ENCODE measurements around the gene AP2A1.
A peak's percentile ranks its signal among the peaks of the same experiment; 100 is the strongest.

The AP2A1 gene

GRCh38 chr19:49840736-49841249 lies 74.0 kb downstream of the AP2A1 start:
- no peak for DNase-seq

- DNase-seq = no peak
Measured at GRCh38 chr19:49843265-49843664, 76.5 kb downstream of the AP2A1 start.

DNA sequence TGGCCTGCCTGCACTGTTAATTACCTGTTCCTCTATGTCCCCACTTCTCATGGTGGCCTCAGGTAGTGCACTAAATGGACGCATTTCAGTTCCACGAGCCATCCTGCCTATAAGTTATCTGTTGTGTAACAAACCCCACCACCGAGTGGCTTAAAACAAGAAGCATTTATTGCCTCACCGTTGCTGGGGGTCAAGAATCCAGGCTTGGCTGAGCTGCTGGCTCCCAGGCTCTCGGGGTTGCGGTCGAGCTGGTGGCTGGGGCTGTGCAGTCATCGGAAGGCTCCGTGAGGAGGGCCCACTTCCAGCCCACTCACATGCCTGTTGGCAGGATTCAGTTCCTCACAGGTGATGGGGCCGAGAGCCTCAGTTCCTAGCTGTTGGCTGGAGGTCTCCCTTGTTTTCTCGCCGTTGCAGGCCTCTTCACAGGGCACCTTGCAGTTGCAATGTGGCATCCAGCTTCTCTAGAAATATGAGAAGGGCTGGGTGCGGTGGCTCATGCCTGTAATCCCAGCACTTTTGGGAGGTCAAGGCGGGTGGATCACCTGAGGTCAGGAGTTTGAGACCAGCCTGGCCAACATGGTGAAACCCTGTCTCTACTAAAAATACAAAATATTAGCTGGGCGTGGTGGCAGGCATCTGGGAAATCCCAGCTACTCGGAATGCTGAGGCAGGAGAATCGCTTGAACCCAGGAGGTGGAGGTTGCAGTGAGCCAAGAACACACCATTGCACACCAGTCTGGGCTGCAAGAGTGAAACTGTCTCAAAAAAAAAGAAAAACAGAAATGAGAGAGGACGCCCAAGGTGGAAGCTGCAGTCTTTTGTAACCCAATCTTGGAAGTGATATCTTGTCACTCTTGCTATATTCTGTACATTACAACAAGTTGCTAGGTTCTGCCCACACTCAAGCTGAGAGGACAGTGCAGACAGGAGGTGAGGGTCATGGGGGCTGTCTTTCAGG lies 77.6 kb downstream of the AP2A1 start:
- DNase-seq = no peak

DNA sequence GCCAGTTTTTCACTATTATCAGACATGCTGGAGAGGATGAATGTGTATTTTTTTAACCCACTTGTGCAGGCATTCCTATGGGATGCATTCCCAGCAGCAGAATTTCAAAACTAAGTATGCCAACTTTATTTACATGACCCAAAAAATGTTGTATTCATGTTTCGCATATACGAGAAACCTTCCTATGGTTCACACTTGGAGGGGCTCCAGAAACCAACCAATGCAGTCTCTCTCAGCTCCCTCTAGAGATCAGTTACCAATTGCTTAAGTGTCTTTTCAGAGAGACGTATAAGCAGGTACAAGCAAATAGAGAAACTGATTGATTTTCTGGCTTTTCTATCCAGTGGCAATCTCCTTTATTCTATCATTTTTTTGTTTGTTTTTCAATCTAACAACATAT lies 78.6 kb downstream of the AP2A1 start:
- no peak for DNase-seq

- no peak for DNase-seq
Measured at GRCh38 chr19:49846408-49846807, 79.6 kb downstream of the AP2A1 start.

- no peak for DNase-seq
Measured at GRCh38 chr19:49847731-49848696, 81.2 kb downstream of the AP2A1 start.

DNA sequence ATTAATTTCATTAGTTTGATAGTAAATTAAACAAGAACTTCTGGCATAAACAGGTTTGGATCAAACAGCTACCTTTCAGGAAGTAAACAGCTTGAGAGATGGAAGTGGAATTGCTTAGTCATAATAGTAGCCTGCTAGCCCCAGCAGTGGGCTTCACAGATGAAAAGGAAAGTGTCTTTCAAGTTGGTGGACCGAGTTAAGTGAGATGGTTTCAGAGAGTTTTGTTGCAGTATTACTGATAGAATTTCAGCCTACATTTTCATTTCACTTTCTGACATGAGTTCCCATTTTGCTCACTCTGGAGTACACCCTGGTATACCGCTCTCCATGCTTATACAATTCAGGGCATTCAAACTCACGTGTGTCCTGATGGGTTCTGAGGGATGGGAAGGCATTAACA lies 82.1 kb downstream of the AP2A1 start:
- no peak for DNase-seq

DNA sequence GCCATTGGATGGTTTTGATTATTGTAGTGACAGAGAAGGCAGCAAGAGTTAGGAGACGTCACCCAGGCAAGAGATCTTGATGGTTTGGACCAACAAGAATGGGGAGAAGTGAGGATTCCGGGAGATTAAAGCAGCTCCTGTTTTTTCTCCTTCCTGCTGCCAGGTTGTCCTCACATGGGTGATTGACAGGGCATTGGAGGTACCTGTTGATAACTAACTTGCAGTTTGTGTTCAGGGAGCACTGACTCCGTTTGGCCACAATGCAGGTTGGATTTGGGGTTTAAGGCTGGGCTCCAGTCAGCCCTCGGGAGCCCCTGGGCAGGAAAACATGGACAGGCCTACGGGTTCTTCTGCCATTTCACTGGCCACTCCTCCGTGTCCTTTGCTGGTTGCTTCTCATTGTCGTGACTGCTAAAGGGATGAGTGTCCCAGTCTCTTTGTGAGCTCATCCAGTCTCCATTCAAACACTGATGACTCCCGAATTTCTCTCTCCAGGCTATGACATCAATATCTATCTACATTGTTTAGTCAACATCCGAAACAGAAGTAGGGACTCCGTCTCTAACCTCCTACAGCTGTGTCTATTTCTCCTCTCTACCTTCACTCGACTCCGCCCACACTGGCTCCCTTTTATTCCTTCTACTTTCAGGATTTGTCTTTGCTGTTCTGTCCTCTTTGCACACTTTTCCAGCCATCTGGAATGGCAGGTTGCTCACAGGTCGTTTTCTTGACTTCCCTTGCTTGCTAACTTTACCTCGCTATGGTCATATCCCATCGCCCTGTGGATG lies 82.8 kb downstream of the AP2A1 start:
- no peak for DNase-seq

GRCh38 chr19:49850221-49850486 lies 83.4 kb downstream of the AP2A1 start:
- no peak for DNase-seq

DNA sequence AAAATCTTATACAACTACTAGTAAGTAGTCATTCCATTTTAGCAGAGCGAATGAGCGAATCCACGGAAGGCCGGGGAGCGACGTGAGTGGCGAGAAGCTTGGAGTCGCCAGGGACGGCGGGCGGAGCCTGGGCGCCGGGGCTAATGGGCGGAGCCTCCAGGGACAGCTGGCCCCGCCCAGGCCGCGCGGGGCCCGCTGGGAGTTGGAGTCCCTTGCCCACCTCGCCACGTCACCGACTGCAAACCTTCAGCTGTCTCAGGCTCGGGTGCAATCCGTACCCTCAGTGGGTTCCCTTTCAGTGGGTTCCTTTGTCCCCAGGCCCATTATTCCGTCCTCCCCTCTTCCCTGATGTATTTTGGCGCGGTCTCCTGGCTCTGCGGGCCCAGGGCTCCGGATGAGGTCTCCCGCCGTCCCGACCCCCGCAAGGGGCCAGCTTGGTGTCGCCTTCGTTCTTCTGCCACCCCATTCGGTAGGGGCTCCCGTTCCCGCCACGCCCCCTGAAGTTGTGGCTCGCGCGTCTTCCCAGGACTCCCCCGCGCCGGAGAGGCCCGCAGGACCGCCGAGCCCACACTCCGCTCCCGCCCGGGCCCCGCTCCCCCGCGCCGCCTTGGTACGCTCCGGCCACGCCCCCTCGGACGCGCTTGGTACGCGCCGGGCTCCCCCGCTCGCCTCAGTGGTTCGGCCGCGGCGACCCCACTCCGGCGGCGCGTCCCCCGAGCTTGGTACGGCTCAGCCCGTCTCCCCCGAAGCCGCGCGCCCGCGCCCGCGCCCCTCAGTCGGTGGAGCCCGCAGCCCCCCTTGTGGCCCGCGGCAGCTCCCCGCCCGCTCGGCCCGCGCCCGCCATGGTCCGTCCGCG lies 83.9 kb downstream of the AP2A1 start, which contains the start of gene PTOV1:
Gene PTOV1 (plus strand): TSS at position 673 of the 856 bp plus-strand sequence.
- DNase-seq = peak; percentile 79

DNA sequence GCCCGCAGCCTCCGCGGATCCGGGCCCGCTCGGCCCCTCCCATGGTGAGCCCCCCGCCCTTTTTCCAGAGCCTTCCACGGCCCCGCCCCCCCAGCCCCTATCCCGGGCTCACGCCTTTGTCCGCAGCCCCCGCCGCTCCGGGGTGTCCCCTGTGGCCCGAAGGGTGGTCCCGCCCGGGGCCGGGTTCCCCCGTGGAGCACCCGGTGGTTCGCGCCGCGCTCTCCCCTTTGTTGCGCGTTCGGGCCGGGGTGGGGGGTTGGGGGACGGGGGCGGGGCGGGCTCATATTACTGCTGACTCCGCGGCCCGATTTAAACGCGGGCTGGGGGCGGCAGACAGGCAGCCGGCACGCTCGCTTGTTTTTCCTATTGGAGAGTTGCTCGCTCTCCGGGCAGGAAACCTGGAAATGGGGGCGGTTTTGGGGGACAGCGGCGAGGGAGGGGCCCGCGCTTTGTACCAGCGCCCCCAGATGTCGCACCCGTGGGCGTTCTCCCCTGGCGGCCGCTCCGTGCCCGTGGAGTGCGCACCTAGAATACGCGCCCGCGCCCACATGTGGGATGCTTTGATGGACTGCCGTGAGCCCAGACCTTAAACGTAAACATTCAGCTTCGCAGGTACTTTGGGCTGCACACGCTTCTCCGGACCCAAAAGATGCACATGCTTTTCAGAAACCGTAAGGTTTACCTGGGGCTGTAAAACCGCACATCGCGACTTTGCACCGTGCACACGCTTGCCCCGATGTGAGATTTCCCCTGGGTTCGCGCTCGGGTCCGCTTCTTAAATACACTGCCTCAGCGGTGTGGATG lies 84.9 kb downstream of the AP2A1 start:
- peak; percentile 28 for DNase-seq

- no peak for DNase-seq
Measured at GRCh38 chr19:49852631-49853126, 85.9 kb downstream of the AP2A1 start.

GRCh38 chr19:49853852-49854377 lies 87.1 kb downstream of the AP2A1 start:
- no peak for DNase-seq

DNA sequence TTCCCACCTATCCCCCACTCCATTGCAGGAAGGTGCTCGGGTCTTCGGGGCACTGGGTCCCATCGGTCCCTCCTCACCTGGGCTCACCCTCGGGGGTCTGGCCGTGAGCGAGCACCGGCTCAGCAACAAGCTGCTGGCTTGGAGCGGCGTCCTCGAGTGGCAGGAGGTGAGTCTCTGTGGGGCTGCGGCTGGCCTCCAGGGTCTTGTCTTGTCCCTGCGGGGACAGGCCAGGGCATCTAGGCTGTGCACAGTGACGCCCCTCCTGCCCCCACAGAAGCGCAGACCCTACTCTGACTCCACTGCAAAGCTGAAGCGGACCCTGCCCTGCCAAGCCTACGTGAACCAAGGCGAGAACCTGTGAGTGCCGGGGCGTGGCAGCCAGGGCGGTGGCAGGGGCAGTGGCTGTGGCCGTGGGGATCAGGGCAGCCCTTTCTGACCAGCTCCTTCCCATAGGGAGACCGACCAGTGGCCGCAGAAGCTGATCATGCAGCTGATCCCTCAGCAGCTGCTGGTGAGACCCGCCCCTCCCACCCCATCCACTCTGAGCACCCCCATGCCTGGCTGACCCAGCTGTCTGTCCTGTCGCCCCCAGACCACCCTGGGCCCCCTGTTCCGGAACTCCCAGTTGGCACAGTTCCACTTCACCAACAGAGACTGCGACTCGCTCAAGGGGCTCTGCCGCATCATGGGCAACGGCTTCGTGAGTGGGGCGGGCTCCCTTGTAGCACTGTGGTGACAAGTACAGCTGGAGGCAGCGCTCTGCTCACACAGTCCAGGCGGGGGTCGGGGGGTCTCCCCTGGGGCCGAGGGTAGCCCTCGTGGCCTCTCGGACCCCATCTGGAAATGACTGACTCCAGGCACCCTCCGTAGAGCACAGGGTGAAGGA lies 87.8 kb downstream of the AP2A1 start:
- no peak for DNase-seq

GRCh38 chr19:49855277-49855675 lies 88.5 kb downstream of the AP2A1 start:
- no peak for DNase-seq

DNA sequence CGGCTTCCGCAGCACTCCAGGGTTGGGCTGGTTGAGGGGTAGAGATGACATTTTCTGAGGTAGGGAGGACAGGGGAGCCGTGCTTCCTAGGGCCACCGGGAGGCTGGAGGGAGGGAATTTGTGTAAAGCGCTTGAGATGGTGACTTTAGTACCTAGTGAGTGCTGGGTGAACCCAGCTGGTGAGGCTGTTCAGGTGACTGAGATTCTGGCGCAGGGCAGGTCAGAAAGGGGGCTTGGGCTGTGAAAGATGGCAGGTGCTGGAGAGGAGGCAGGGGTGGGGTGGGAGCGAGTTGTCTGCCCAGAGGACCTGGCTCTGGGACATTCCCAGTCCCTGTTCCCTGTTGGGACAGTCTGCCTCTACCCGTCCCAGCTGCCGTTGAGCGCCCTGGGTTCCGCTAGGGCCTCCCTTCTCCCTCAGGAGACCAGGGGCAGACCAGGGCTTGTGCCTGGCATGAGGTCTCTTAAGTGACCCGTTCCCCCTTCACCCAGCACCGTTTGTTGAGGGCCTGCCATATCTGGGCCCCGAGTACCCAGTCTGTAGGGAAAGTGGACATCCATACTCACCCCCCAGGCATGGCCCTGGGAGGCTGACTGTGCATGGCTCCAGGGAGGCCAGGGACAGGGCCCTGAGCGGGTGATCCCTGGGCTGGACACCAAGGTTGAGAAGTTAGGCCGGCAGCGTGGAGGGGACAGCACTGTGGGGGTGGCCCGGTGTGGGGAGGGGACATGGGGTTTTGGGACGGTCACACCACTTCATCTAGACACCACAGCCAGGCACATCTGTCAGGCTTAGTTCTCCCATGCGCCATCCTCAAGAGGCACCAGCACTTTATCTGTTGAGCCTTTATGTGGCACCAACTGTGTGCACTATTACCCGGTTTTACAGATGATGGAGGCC lies 89.1 kb downstream of the AP2A1 start:
- no peak for DNase-seq

DNA sequence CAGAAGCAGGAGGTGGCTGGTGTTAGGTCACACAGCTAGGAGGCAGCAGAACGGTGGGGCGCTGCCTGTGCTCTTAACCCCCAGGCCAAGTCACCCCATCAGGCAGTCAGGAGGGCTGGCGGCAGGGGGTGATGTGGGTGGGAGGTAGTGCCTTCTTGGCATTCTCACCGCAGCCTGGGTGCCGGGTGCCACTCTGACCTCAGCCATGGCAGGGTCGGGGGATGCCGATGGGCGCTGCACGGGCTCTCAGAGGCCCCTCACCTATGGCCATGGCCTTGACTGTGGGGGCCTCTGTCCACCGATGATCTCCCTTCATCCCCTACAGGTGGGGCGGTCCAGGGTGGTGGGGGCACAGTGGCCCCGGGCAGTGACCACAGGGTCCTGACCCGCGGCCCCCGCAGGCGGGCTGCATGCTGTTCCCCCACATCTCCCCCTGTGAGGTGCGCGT lies 89.8 kb downstream of the AP2A1 start:
- DNase-seq = no peak
